ENCODE measurements around the gene ZNF217.
A peak's percentile ranks its signal among the peaks of the same experiment; 100 is the strongest.
"Not testable (repeated sequence)": the region's sequence is repeated elsewhere in the genome, so short reads cannot be mapped to it uniquely, and the experiment has no call there.

ZNF217 gene

DNA sequence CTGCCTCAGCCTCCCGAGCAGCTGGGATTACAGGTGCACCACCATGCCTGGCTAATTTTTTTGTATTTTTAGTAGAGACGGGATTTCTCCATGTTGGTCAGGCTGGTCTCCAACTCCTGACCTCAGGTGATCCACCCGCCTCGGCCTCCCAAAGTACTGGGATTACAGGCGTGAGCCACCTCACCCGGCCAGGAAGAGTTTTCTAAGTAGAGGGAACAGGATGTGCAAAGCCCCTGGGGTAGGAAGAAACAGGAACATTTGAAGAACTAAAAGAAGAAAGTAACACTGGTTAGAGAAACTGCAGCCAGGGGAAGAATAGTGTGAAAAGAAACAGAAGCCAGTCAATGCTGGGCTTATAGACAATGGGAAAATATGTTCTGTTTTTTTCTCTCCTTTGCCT, 35.1 kb upstream of the ZNF217 start:
- H3K4me2 ChIP-seq (ENCODE audit: low read length); H3K4me3 ChIP-seq (ENCODE audit: low read length); H3K36me3 ChIP-seq (ENCODE audit: insufficient read depth, low read length); H3K4me1 ChIP-seq (ENCODE audit: control insufficient read depth, insufficient read depth, low read length); H3K9ac ChIP-seq (ENCODE audit: low read depth, low read length); H3K27me3 ChIP-seq (ENCODE audit: control insufficient read depth, insufficient read depth, low read length); H3K9me3 ChIP-seq (replicated peaks; ENCODE audit: low read length): not testable (repeated sequence)

DNA sequence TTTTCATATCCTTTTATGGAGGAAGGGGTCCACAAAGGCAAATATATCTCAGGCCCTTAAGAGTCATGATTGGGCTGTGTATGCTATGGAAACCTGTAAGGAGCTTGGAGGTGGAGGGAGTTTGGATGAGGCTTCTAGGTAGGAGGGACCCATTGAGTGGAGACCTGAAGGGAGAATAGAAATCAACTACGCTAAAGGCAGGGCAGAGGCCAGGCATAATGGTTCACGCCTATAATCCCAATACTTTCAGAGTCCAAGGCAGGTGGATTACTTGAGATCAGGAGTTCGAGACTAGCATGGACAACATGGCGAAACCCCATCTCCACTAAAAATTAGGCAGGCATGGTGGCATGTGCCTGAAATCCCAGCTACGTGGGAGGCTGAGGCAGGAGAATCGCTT, 34.4 kb upstream of the ZNF217 start:
- Histone ChIP-seq H3K36me3 (ENCODE audit: insufficient read depth, low read length) (no peaks in the 10 kb centered on the region), H3K4me1 (ENCODE audit: control insufficient read depth, insufficient read depth, low read length) (peaks cover 10% of the 10 kb centered on the region), H3K9me3 (replicated peaks; ENCODE audit: low read length) (no peaks in the 10 kb centered on the region), H3K27me3 (ENCODE audit: control insufficient read depth, insufficient read depth, low read length) (no peaks in the 10 kb centered on the region), H3K4me3 (ENCODE audit: low read length) (no peak overlapping the region), H3K4me2 (ENCODE audit: low read length) (no peak overlapping the region), H3K9ac (ENCODE audit: low read depth, low read length) (no peak overlapping the region)

- H3K4me3 ChIP-seq (ENCODE audit: low read length); H3K9me3 ChIP-seq (replicated peaks; ENCODE audit: low read length); H3K36me3 ChIP-seq (ENCODE audit: insufficient read depth, low read length); H3K27me3 ChIP-seq (ENCODE audit: control insufficient read depth, insufficient read depth, low read length); H3K4me2 ChIP-seq (ENCODE audit: low read length); H3K9ac ChIP-seq (ENCODE audit: low read depth, low read length): not testable (repeated sequence)
- peaks cover 21% of the 10 kb centered on the region for H3K4me1 ChIP-seq (ENCODE audit: control insufficient read depth, insufficient read depth, low read length)
These were observed 33.4 kb upstream of the ZNF217 start for GRCh38 chr20:53627001-53627400.

DNA sequence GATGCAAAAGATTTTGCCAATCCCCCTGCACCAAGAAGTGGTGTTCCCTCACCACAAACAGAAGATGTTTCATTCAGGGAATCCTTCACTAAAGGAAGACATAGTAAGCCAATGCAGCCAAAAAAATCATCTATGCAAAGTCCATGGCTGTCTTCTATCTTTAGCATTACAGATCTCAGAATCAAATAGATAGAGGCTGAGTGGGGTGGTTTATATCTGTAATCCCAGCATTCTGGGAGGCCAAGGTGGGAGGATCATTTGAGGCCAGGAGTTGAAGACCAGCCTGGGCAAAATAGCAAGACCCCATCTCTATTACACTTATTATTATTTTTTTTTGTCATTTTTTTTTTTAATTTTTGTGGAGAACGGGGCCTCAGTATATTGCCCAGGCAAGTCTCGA, 32.9 kb upstream of the ZNF217 start:
- Histone ChIP-seq H3K4me3 (ENCODE audit: low read length) (no peak overlapping the region), H3K4me1 (ENCODE audit: control insufficient read depth, insufficient read depth, low read length) (peaks cover 25% of the 10 kb centered on the region)

DNA sequence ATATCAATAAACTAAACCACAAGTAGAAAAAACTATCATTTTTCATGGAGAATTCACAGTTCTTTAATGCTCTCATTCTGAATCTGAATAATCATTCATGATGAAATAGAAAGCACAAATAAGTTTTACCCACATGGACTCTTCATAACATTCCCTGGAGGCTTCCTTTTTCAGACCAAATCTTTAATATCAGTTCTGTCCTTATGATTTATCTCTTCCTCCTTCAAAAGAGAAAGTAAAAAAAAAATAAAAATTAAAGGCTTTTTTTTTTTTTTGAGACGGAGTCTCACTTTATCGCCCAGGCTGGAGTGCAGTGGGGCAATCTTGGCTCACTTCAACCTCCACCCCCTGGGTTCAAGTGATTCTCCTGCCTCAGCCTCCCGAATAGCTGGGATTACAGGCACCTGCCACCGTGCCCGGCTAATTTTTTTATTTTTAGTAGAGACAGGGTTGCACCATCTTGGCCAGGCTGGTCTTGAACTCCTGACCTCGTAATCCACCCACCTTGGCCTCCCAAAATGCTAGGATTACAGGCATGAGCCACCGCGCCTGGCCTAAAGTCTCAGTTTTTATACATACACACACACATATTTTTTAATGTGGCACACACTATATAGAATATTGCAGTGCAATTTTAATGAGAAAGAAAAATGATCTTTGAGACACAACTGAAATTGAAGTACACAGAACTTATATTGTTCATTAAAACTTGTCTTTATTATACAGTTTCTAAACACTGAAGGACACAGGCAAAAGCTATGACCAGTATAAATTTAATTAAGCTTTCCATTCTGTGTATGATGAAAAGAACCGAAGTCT, 31.9 kb upstream of the ZNF217 start:
- H3K9ac ChIP-seq (ENCODE audit: low read depth, low read length) = no peak overlapping the region
- H3K9me3 ChIP-seq (replicated peaks; ENCODE audit: low read length) = no peaks in the 10 kb centered on the region
- H3K4me2 ChIP-seq (ENCODE audit: low read length) = no peak overlapping the region
- no peaks in the 10 kb centered on the region for H3K36me3 ChIP-seq (ENCODE audit: insufficient read depth, low read length)
- H3K27me3 ChIP-seq (ENCODE audit: control insufficient read depth, insufficient read depth, low read length) = no peaks in the 10 kb centered on the region
- no peak overlapping the region for H3K4me3 ChIP-seq (ENCODE audit: low read length)
- H3K4me1 ChIP-seq (ENCODE audit: control insufficient read depth, insufficient read depth, low read length) = peaks cover 31% of the 10 kb centered on the region

More for the DNA sequence above, 32.9 kb upstream of the ZNF217 start:
- H3K36me3 ChIP-seq (ENCODE audit: insufficient read depth, low read length) = no peaks in the 10 kb centered on the region
- no peak overlapping the region for H3K4me2 ChIP-seq (ENCODE audit: low read length)
- no peaks in the 10 kb centered on the region for H3K27me3 ChIP-seq (ENCODE audit: control insufficient read depth, insufficient read depth, low read length)
- no peaks in the 10 kb centered on the region for H3K9me3 ChIP-seq (replicated peaks; ENCODE audit: low read length)
- H3K9ac ChIP-seq (ENCODE audit: low read depth, low read length) = no peak overlapping the region

- not testable (repeated sequence) for H3K9ac ChIP-seq (ENCODE audit: low read depth, low read length); H3K4me3 ChIP-seq (ENCODE audit: low read length); H3K9me3 ChIP-seq (replicated peaks; ENCODE audit: low read length); H3K27me3 ChIP-seq (ENCODE audit: control insufficient read depth, insufficient read depth, low read length); H3K36me3 ChIP-seq (ENCODE audit: insufficient read depth, low read length); H3K4me2 ChIP-seq (ENCODE audit: low read length)
- H3K4me1 ChIP-seq (ENCODE audit: control insufficient read depth, insufficient read depth, low read length) = peaks cover 31% of the 10 kb centered on the region
These were observed 31.2 kb upstream of the ZNF217 start for GRCh38 chr20:53624927-53625250.

GRCh38 chr20:53623454-53624211, 30.0 kb upstream of the ZNF217 start:
- H3K9ac ChIP-seq (ENCODE audit: low read depth, low read length) = peak overlapping the region; percentile 85
- H3K4me1 ChIP-seq (ENCODE audit: control insufficient read depth, insufficient read depth, low read length) = peaks cover 31% of the 10 kb centered on the region
- no peaks in the 10 kb centered on the region for H3K9me3 ChIP-seq (replicated peaks; ENCODE audit: low read length)
- H3K4me3 ChIP-seq (ENCODE audit: low read length) = peak overlapping the region; percentile 51
- H3K4me2 ChIP-seq (ENCODE audit: low read length) = peak overlapping the region; percentile 76
- H3K36me3 ChIP-seq (ENCODE audit: insufficient read depth, low read length) = no peaks in the 10 kb centered on the region
- no peaks in the 10 kb centered on the region for H3K27me3 ChIP-seq (ENCODE audit: control insufficient read depth, insufficient read depth, low read length)

- no peaks in the 10 kb centered on the region for H3K36me3 ChIP-seq (ENCODE audit: insufficient read depth, low read length)
- no peaks in the 10 kb centered on the region for H3K9me3 ChIP-seq (replicated peaks; ENCODE audit: low read length)
- H3K4me3 ChIP-seq (ENCODE audit: low read length) = peak overlapping the region; percentile 51
- no peaks in the 10 kb centered on the region for H3K27me3 ChIP-seq (ENCODE audit: control insufficient read depth, insufficient read depth, low read length)
- peak overlapping the region; percentile 76 for H3K4me2 ChIP-seq (ENCODE audit: low read length)
- peak overlapping the region; percentile 85 for H3K9ac ChIP-seq (ENCODE audit: low read depth, low read length)
- H3K4me1 ChIP-seq (ENCODE audit: control insufficient read depth, insufficient read depth, low read length) = peaks cover 31% of the 10 kb centered on the region
These were observed 29.5 kb upstream of the ZNF217 start for GRCh38 chr20:53623134-53623453.

GRCh38 chr20:53622247-53623133, 28.9 kb upstream of the ZNF217 start:
- Histone ChIP-seq H3K9me3 (replicated peaks; ENCODE audit: low read length) (no peaks in the 10 kb centered on the region), H3K4me2 (ENCODE audit: low read length) (peak overlapping the region; percentile 76), H3K36me3 (ENCODE audit: insufficient read depth, low read length) (no peaks in the 10 kb centered on the region), H3K4me3 (ENCODE audit: low read length) (no peak overlapping the region), H3K9ac (ENCODE audit: low read depth, low read length) (peak overlapping the region; percentile 85), H3K4me1 (ENCODE audit: control insufficient read depth, insufficient read depth, low read length) (peaks cover 31% of the 10 kb centered on the region), H3K27me3 (ENCODE audit: control insufficient read depth, insufficient read depth, low read length) (no peaks in the 10 kb centered on the region)

GRCh38 chr20:53621482-53622246, 28.0 kb upstream of the ZNF217 start:
- Histone ChIP-seq H3K9me3 (replicated peaks; ENCODE audit: low read length) (no peaks in the 10 kb centered on the region), H3K4me2 (ENCODE audit: low read length) (peak overlapping the region; percentile 43), H3K9ac (ENCODE audit: low read depth, low read length) (peak overlapping the region; percentile 85), H3K4me3 (ENCODE audit: low read length) (peak overlapping the region; percentile 5), H3K36me3 (ENCODE audit: insufficient read depth, low read length) (no peaks in the 10 kb centered on the region), H3K4me1 (ENCODE audit: control insufficient read depth, insufficient read depth, low read length) (peaks cover 31% of the 10 kb centered on the region), H3K27me3 (ENCODE audit: control insufficient read depth, insufficient read depth, low read length) (no peaks in the 10 kb centered on the region)

DNA sequence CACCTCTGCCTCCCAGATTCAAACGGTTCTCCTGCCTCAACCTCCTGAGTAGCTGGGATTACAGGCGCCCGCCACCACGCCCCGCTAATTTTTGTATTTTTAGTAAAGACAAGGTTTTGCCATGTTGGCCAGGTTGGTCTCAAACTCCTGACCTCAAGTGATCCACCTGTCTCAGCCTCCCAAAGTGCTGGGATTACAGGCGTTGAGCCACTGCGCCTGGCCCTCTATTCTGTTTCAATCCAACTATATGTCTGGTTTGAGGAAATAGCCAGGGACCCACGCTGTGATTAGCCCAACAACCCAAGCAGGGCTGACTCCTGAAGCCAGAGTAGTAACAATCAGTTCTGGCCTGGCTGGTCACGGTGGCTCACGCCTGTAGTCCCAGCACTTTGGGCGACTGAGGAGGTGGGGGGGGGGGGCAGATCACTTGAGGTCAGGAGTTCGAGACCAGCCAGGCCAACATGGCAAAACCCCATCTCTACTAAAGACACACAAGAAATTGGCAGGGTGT, 24.9 kb upstream of the ZNF217 start:
- peaks cover 32% of the 10 kb centered on the region for H3K4me1 ChIP-seq (ENCODE audit: control insufficient read depth, insufficient read depth, low read length)
- not testable (repeated sequence) for H3K4me3 ChIP-seq (ENCODE audit: low read length); H3K9me3 ChIP-seq (replicated peaks; ENCODE audit: low read length); H3K4me2 ChIP-seq (ENCODE audit: low read length); H3K27me3 ChIP-seq (ENCODE audit: control insufficient read depth, insufficient read depth, low read length); H3K9ac ChIP-seq (ENCODE audit: low read depth, low read length); H3K36me3 ChIP-seq (ENCODE audit: insufficient read depth, low read length)

All from skeletal muscle satellite cell (primary cell).